ENCODE measurements around the gene CDH11. TPM values are rescaled to one million over a fixed set of nuclear protein-coding genes. Genes with fewer than 3 reads are reported as not detected.

The CDH11 gene
- total and polyA plus RNA-seq, 2 donors (not counting 1 experiment from before 2014, with no cell fraction given) = 220 to 335 TPM

DNA sequence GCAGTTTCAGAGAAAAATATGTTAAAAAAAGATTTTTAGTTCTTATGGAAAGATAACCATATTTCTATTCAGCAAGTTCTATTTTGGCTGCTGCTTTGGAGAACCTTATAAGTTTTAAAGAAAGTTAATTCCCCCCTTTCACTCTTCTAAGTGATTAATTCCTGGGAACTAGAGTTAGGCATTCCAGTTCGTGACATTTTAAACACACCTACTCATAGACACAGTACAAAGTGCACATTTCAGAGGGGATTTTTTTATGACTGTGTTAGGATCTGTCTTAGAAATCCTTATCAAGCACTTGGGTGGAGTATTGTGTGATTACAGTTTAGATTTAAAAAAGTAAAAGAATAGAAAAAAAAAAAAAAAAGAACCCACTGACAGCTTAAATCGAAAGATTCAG is 3.5 kb upstream of the CDH11 start:
- H3K4me1 ChIP-seq (ENCODE audit: control insufficient read depth, extremely low read depth, insufficient read depth, low read length) = no peaks in the 10 kb centered on the region
- TF ChIP-seq EZH2 (IDR thresholded peaks at IDR 0.05; ENCODE audit: low read length, missing control alignments) = no peak
- TF ChIP-seq, protein P1, sequence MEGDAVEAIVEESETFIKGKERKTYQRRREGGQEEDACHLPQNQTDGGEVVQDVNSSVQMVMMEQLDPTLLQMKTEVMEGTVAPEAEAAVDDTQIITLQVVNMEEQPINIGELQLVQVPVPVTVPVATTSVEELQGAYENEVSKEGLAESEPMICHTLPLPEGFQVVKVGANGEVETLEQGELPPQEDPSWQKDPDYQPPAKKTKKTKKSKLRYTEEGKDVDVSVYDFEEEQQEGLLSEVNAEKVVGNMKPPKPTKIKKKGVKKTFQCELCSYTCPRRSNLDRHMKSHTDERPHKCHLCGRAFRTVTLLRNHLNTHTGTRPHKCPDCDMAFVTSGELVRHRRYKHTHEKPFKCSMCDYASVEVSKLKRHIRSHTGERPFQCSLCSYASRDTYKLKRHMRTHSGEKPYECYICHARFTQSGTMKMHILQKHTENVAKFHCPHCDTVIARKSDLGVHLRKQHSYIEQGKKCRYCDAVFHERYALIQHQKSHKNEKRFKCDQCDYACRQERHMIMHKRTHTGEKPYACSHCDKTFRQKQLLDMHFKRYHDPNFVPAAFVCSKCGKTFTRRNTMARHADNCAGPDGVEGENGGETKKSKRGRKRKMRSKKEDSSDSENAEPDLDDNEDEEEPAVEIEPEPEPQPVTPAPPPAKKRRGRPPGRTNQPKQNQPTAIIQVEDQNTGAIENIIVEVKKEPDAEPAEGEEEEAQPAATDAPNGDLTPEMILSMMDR (conservative IDR thresholded peaks at IDR 0.05 in 1 of 2, IDR thresholded peaks at IDR 0.05 in 1 of 2; ENCODE audit: low read depth in 1 of 2, low read length in 2 of 2) = no peak
- no peak overlapping the region for H2AFZ ChIP-seq (ENCODE audit: low read length)
- no peaks in the 10 kb centered on the region for H3K36me3 ChIP-seq (ENCODE audit: control insufficient read depth, insufficient read depth, low read length)
- H4K20me1 ChIP-seq (ENCODE audit: control insufficient read depth, extremely low read depth, insufficient read depth, low read length) = no peaks in the 10 kb centered on the region
- H3K4me3 ChIP-seq (replicated peaks in 1 of 4; ENCODE audit: control extremely low read depth in 1 of 4, insufficient read depth in 1 of 4, low read depth in 3 of 4, low read length in 4 of 4) = peak overlapping the region in 1 of 4 experiments; percentile 92
- no peak overlapping the region for H3K27ac ChIP-seq (ENCODE audit: insufficient read depth, low read length)
- peak overlapping the region; percentile 41 for H3K4me2 ChIP-seq (ENCODE audit: extremely low read depth, insufficient read depth, low read length)
- H3K79me2 ChIP-seq (ENCODE audit: control insufficient read depth, insufficient read depth, low read length) = peaks cover 15% of the 10 kb centered on the region
- H3K27me3 ChIP-seq (ENCODE audit: control insufficient read depth, insufficient read depth, low read length) = no peaks in the 10 kb centered on the region
- DNase-seq (ENCODE audit: low read depth in 2 of 2) = peak in 1 of 2 donors; percentile 57
- H3K9me3 ChIP-seq (ENCODE audit: control insufficient read depth, insufficient read depth, low read depth, low read length) = no peaks in the 10 kb centered on the region
- H3K9ac ChIP-seq (ENCODE audit: insufficient read depth, low read length) = no peak overlapping the region

DNA sequence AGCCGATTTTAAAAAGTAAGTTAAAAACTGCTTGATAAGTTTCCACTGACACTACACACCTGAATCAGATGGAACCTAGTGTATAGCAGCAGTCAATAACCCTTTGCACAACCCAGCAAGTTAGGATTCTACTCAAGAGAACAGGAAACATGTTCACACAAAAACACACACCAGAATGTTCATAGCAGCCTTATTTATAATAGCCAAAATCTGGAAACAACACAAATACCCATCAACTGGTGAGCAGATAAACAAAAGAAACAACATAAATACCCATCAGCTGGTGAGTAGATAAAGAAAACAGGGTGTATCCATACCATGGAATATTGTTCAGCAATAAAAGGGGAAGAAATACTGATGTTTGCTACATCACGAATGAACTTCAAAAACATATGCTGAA is 2.7 kb upstream of the CDH11 start:
- DNase-seq (ENCODE audit: low read depth in 2 of 2) = no peak
- TF ChIP-seq, protein P1 (conservative IDR thresholded peaks at IDR 0.05 in 1 of 2, IDR thresholded peaks at IDR 0.05 in 1 of 2; ENCODE audit: low read depth in 1 of 2, low read length in 2 of 2) = no peak
- TF ChIP-seq EZH2 (IDR thresholded peaks at IDR 0.05; ENCODE audit: low read length, missing control alignments) = no peak
- Histone ChIP-seq H3K4me3 (replicated peaks in 1 of 4; ENCODE audit: control extremely low read depth in 1 of 4, insufficient read depth in 1 of 4, low read depth in 3 of 4, low read length in 4 of 4) (peak overlapping the region in 1 of 4 experiments; percentile 92), H3K27ac (ENCODE audit: insufficient read depth, low read length) (no peak overlapping the region), H3K27me3 (ENCODE audit: control insufficient read depth, insufficient read depth, low read length) (no peaks in the 10 kb centered on the region), H4K20me1 (ENCODE audit: control insufficient read depth, extremely low read depth, insufficient read depth, low read length) (no peaks in the 10 kb centered on the region), H3K9ac (ENCODE audit: insufficient read depth, low read length) (no peak overlapping the region), H2AFZ (ENCODE audit: low read length) (no peak overlapping the region), H3K79me2 (ENCODE audit: control insufficient read depth, insufficient read depth, low read length) (peaks cover 22% of the 10 kb centered on the region), H3K9me3 (ENCODE audit: control insufficient read depth, insufficient read depth, low read depth, low read length) (no peaks in the 10 kb centered on the region), H3K36me3 (ENCODE audit: control insufficient read depth, insufficient read depth, low read length) (no peaks in the 10 kb centered on the region), H3K4me1 (ENCODE audit: control insufficient read depth, extremely low read depth, insufficient read depth, low read length) (no peaks in the 10 kb centered on the region), H3K4me2 (ENCODE audit: extremely low read depth, insufficient read depth, low read length) (peak overlapping the region; percentile 41)

DNA sequence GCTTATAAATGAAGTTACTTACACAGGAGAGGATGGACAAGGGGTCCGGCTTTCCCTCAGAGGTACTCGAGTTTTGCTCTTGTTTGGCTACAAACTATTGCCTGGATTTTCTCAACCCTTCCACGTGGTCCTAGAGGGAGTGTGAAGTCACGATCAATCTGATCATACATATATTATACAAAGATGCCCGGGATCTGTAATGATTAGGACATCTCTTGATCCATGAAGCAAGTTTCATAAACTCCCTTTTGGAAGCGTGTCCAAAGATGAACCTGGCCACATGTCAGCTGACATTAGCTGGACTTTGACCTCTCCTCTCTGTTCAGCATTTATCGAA is 2.3 kb upstream of the CDH11 start:
- peaks cover 26% of the 10 kb centered on the region for H3K79me2 ChIP-seq (ENCODE audit: control insufficient read depth, insufficient read depth, low read length)
- H2AFZ ChIP-seq (ENCODE audit: low read length) = peak overlapping the region; percentile 41
- no peaks in the 10 kb centered on the region for H3K4me1 ChIP-seq (ENCODE audit: control insufficient read depth, extremely low read depth, insufficient read depth, low read length)
- H3K4me3 ChIP-seq (replicated peaks in 1 of 4; ENCODE audit: control extremely low read depth in 1 of 4, insufficient read depth in 1 of 4, low read depth in 3 of 4, low read length in 4 of 4) = peak overlapping the region; percentile 50 to 92 (median 60)
- peak overlapping the region; percentile 87 for H3K4me2 ChIP-seq (ENCODE audit: extremely low read depth, insufficient read depth, low read length)
- H3K27me3 ChIP-seq (ENCODE audit: control insufficient read depth, insufficient read depth, low read length) = no peaks in the 10 kb centered on the region
- no peak for TF ChIP-seq EZH2 (IDR thresholded peaks at IDR 0.05; ENCODE audit: low read length, missing control alignments)
- TF ChIP-seq, protein P1 (conservative IDR thresholded peaks at IDR 0.05 in 1 of 2, IDR thresholded peaks at IDR 0.05 in 1 of 2; ENCODE audit: low read depth in 1 of 2, low read length in 2 of 2) = no peak
- H3K27ac ChIP-seq (ENCODE audit: insufficient read depth, low read length) = peak overlapping the region; percentile 92
- peak in 1 of 2 donors; percentile 19 for DNase-seq (ENCODE audit: low read depth in 2 of 2)
- no peaks in the 10 kb centered on the region for H3K36me3 ChIP-seq (ENCODE audit: control insufficient read depth, insufficient read depth, low read length)
- no peaks in the 10 kb centered on the region for H4K20me1 ChIP-seq (ENCODE audit: control insufficient read depth, extremely low read depth, insufficient read depth, low read length)
- H3K9me3 ChIP-seq (ENCODE audit: control insufficient read depth, insufficient read depth, low read depth, low read length) = no peaks in the 10 kb centered on the region
- H3K9ac ChIP-seq (ENCODE audit: insufficient read depth, low read length) = no peak overlapping the region
